Activated CD4-positive, alpha-beta T cell treated with anti-CD3 and anti-CD28 coated beads, Interleukin-2, amount 10 ng/mL, durations not matched to agents 24 days and 14 days (primary cell): ENCODE results near the gene SALL1. TPM values are rescaled to one million over a fixed set of nuclear protein-coding genes. Genes with fewer than 3 reads are reported as not detected.

Experiments
- DNase-seq: peaks from one replicate; pipeline ENCODE4 v3.0.0; 2022
- H3K27ac Mint-ChIP-seq: one replicate; pipeline ENCODE4 v1.8.0; 2022; ENCODE audit warnings: mild to moderate bottlenecking, mixed read lengths
- H3K27me3 Mint-ChIP-seq: one replicate; pipeline ENCODE4 v1.8.0; 2022; ENCODE audit warnings: mixed read lengths
- H3K36me3 Mint-ChIP-seq: one replicate; pipeline ENCODE4 v1.8.0; 2022; ENCODE audit warnings: low read depth, mild to moderate bottlenecking, mixed read lengths
- H3K4me1 Mint-ChIP-seq: one replicate; pipeline ENCODE4 v1.8.0; 2021; ENCODE audit warnings: mixed read lengths
- H3K4me3 Mint-ChIP-seq: one replicate; pipeline ENCODE4 v1.8.0; 2022; ENCODE audit warnings: mild to moderate bottlenecking, moderate library complexity, mixed read lengths
- H3K9me3 Mint-ChIP-seq: one replicate; pipeline ENCODE4 v1.8.0; 2021; ENCODE audit warnings: mixed read lengths
- intact Hi-C: fragments of 100-400 bp; cut with micrococcal nuclease; formaldehyde crosslinking; loops from one replicate; pipeline ENCODE4 v1.15.1; 2023
- total RNA-seq: library from RNA; stranded (reverse); gene quantifications from 2 replicates; pipeline ENCODE4 v1.2.3, GENCODE V29; 2022

Gene SALL1
- total RNA-seq, 1 donor from 2014 or later = not detected

- intact Hi-C loops = no loop called here
- DNase-seq = no peak
- no peaks in the 10 kb centered on the region for H3K27me3 Mint-ChIP-seq
- H3K4me1 Mint-ChIP-seq = no peaks in the 10 kb centered on the region
- H3K27ac Mint-ChIP-seq = no peak overlapping the region
- no peak overlapping the region for H3K4me3 Mint-ChIP-seq
- H3K9me3 Mint-ChIP-seq = no peaks in the 10 kb centered on the region
- H3K36me3 Mint-ChIP-seq = no peaks in the 10 kb centered on the region
Observed at GRCh38 chr16:51165043-51165442, 14.0 kb upstream of the SALL1 start.

- intact Hi-C loops = no loop called here
- Mint-ChIP-seq H3K27ac (no peak overlapping the region), H3K4me1 (no peaks in the 10 kb centered on the region), H3K9me3 (no peaks in the 10 kb centered on the region), H3K4me3 (no peak overlapping the region), H3K36me3 (no peaks in the 10 kb centered on the region), H3K27me3 (no peaks in the 10 kb centered on the region)
- no peak for DNase-seq
Observed at GRCh38 chr16:51164574-51164973, 13.5 kb upstream of the SALL1 start.

DNA sequence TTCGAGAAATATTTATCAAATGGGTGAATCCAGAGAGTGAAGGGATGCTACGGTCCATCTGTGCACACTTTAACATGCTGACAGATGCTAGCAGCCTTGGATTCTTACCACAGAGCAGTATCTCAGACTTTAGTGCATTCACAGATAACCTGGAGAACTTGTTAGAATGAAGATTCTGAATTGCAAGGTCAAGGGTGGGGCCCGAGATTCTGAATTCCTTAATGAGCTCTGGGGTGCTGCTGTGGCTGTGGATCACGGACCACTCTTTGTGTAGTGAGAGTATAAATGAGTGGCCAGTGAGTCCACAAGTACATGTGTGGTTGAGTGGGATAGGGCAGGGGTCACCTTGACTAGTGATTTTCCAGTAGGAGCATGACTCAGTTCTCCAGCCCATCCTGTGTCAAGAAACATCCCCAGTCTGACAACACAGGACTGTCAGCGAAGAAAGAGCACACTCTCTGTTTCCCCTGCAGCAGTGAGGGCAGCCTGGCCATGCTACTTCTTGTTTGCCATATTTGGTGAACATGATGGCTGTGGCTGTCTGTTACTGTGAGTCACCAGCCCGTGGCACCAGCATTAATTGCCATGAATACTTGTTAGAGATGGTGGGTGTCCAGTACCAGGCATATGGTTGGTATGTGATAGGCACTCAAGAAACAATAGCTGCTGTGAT, 13.0 kb upstream of the SALL1 start:
- Mint-ChIP-seq H3K27ac (no peak overlapping the region), H3K9me3 (no peaks in the 10 kb centered on the region), H3K4me1 (no peaks in the 10 kb centered on the region)

GRCh38 chr16:51163366-51163765, 12.3 kb upstream of the SALL1 start:
- Mint-ChIP-seq H3K4me1 (no peaks in the 10 kb centered on the region), H3K36me3 (no peaks in the 10 kb centered on the region), H3K27ac (no peak overlapping the region), H3K4me3 (no peak overlapping the region), H3K27me3 (no peaks in the 10 kb centered on the region), H3K9me3 (no peaks in the 10 kb centered on the region)
- intact Hi-C loops = no loop called here
- DNase-seq = no peak

More for the DNA sequence above, 13.0 kb upstream of the SALL1 start:
- no peaks in the 10 kb centered on the region for H3K36me3 Mint-ChIP-seq
- intact Hi-C loops = no loop called here
- no peaks in the 10 kb centered on the region for H3K27me3 Mint-ChIP-seq
- no peak overlapping the region for H3K4me3 Mint-ChIP-seq
- no peak for DNase-seq

- no peaks in the 10 kb centered on the region for H3K9me3 Mint-ChIP-seq
- H3K4me1 Mint-ChIP-seq = no peaks in the 10 kb centered on the region
- H3K27ac Mint-ChIP-seq = no peak overlapping the region
- intact Hi-C loops = no loop called here
- no peaks in the 10 kb centered on the region for H3K36me3 Mint-ChIP-seq
- DNase-seq = no peak
- peaks cover 13% of the 10 kb centered on the region for H3K27me3 Mint-ChIP-seq
- H3K4me3 Mint-ChIP-seq = no peak overlapping the region
Observed at GRCh38 chr16:51161440-51162195, 10.5 kb upstream of the SALL1 start.

DNA sequence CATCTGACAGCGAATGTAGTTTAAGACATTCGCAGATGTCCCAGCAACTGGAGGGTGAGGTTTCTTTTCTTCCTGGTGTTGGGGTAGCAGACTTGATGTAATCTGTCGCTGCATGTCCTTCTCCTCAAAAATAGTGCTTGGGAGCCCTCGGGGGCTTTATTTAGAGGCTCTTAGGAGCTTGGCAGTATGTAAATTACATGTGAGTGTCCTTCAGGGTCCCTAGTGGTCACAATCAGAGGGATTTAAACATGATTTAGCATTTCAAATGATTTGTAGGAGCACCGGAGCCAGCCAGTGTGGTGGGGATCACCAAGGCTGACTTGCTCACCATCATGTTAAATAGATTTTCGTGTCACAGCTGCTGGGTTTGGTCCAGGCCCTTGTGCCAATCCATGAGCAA, 8.8 kb upstream of the SALL1 start:
- Mint-ChIP-seq H3K4me1 (peaks cover 2% of the 10 kb centered on the region), H3K36me3 (no peaks in the 10 kb centered on the region), H3K9me3 (no peaks in the 10 kb centered on the region), H3K27me3 (peaks cover 28% of the 10 kb centered on the region), H3K27ac (no peak overlapping the region), H3K4me3 (no peak overlapping the region)
- intact Hi-C loops = no loop called here
- DNase-seq = no peak

GRCh38 chr16:51159296-51159695, 8.2 kb upstream of the SALL1 start:
- Mint-ChIP-seq H3K4me1 (peaks cover 2% of the 10 kb centered on the region), H3K36me3 (no peaks in the 10 kb centered on the region), H3K27me3 (peaks cover 32% of the 10 kb centered on the region), H3K4me3 (no peak overlapping the region), H3K9me3 (no peaks in the 10 kb centered on the region), H3K27ac (no peak overlapping the region)
- no peak for DNase-seq
- intact Hi-C loops = no loop called here

DNA sequence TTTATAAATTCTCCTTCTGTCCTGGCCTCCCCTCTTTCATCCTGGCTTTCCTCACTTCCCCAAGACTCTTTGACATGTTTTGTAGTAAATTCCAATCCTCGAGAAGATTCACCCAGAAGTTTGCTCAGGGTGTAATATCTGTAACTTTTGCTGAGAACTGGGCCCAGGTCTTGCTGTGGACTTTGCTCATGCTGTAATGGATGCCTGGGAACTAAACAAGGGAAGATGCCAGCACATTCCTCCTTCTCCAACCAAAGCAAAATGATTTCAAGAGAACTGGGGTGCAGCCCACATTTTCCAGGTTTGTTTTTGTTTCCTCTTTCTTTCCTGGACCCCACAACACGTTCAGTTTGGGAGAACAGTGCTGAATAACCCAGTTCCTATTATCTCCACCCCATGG, 6.6 kb upstream of the SALL1 start:
- Mint-ChIP-seq H3K4me1 (peaks cover 5% of the 10 kb centered on the region), H3K27ac (no peak overlapping the region), H3K36me3 (peaks cover 6% of the 10 kb centered on the region), H3K4me3 (no peak overlapping the region), H3K9me3 (peaks cover 4% of the 10 kb centered on the region), H3K27me3 (peaks cover 48% of the 10 kb centered on the region)
- DNase-seq = no peak
- intact Hi-C loops = no loop called here

GRCh38 chr16:51156807-51157200, 5.7 kb upstream of the SALL1 start:
- peaks cover 4% of the 10 kb centered on the region for H3K9me3 Mint-ChIP-seq
- H3K27ac Mint-ChIP-seq = no peak overlapping the region
- H3K4me1 Mint-ChIP-seq = peaks cover 5% of the 10 kb centered on the region
- intact Hi-C loops = no loop called here
- no peak for DNase-seq
- H3K4me3 Mint-ChIP-seq = no peak overlapping the region
- peaks cover 49% of the 10 kb centered on the region for H3K27me3 Mint-ChIP-seq
- peaks cover 6% of the 10 kb centered on the region for H3K36me3 Mint-ChIP-seq

GRCh38 chr16:51155820-51156806, 5.0 kb upstream of the SALL1 start:
- DNase-seq = no peak
- intact Hi-C loops = no loop called here
- Mint-ChIP-seq H3K27ac (no peak overlapping the region), H3K4me1 (peaks cover 5% of the 10 kb centered on the region), H3K27me3 (peaks cover 50% of the 10 kb centered on the region), H3K36me3 (peaks cover 6% of the 10 kb centered on the region), H3K4me3 (no peak overlapping the region), H3K9me3 (peaks cover 4% of the 10 kb centered on the region)

GRCh38 chr16:51155199-51155607, 4.1 kb upstream of the SALL1 start:
- DNase-seq = no peak
- Mint-ChIP-seq H3K4me3 (no peak overlapping the region), H3K36me3 (peaks cover 6% of the 10 kb centered on the region), H3K4me1 (peaks cover 5% of the 10 kb centered on the region), H3K27me3 (peaks cover 56% of the 10 kb centered on the region), H3K9me3 (peaks cover 4% of the 10 kb centered on the region), H3K27ac (peak overlapping the region; percentile 37)
- intact Hi-C loops = no loop called here

- Mint-ChIP-seq H3K36me3 (peaks cover 6% of the 10 kb centered on the region), H3K27me3 (peaks cover 59% of the 10 kb centered on the region), H3K27ac (peak overlapping the region; percentile 25), H3K4me1 (peaks cover 5% of the 10 kb centered on the region), H3K9me3 (peaks cover 4% of the 10 kb centered on the region), H3K4me3 (no peak overlapping the region)
- no peak for DNase-seq
- intact Hi-C loops = no loop called here
Observed at GRCh38 chr16:51154271-51155171, 3.5 kb upstream of the SALL1 start.

GRCh38 chr16:51153577-51154031, 2.5 kb upstream of the SALL1 start:
- DNase-seq = no peak
- Mint-ChIP-seq H3K9me3 (peaks cover 4% of the 10 kb centered on the region), H3K4me1 (peaks cover 5% of the 10 kb centered on the region), H3K27ac (peak overlapping the region; percentile 82), H3K27me3 (peaks cover 68% of the 10 kb centered on the region), H3K4me3 (no peak overlapping the region), H3K36me3 (peaks cover 6% of the 10 kb centered on the region)
- intact Hi-C loops = no loop called here
